AML-193 (cell line): Measurements from ENCODE around the gene NEK8.
"Not testable (repeated sequence)": the region's sequence is repeated elsewhere in the genome, so short reads cannot be mapped to it uniquely, and the experiment has no call there.

ENCODE experiments used
- DNase-seq, 2 experiments: peaks; one replicate each; lab custom pipeline; 2025; lab: John Stamatoyannopoulos, UW

Gene NEK8

GRCh38 chr17:28763804-28764266 lies 35.2 kb downstream of the NEK8 start:
- peak; percentile 80 to 90 for DNase-seq

- no peak for DNase-seq
Observed at GRCh38 chr17:28765038-28765437, 36.5 kb downstream of the NEK8 start.

GRCh38 chr17:28773736-28774135 lies 45.1 kb downstream of the NEK8 start:
- no peak for DNase-seq

- no peak for DNase-seq
Observed at GRCh38 chr17:28774206-28774605, 45.6 kb downstream of the NEK8 start.

- DNase-seq, result no peak
Observed at GRCh38 chr17:28777178-28777577, 48.6 kb downstream of the NEK8 start.

- DNase-seq, result not testable (repeated sequence)
Observed at GRCh38 chr17:28779601-28780000, 51.0 kb downstream of the NEK8 start.

- DNase-seq, result no peak
Observed at GRCh38 chr17:28783161-28783560, 54.6 kb downstream of the NEK8 start.

- DNase-seq, result no peak
Observed at GRCh38 chr17:28788100-28788499, 59.5 kb downstream of the NEK8 start.
